GM18870 (cell line): Measurements from ENCODE around the gene SEC24D.

Source experiments
- ATAC-seq: cut with Tn5 transposase; IDR thresholded peaks from one replicate; pipeline ENCODE4 v1.9.1; 2021; ENCODE audit warnings: moderate library complexity; ENCODE audit not compliant: unreplicated experiment

Gene SEC24D

GRCh38 chr4:118774989-118775388, 60.9 kb downstream of the SEC24D start:
- ATAC-seq = no peak

- no peak for ATAC-seq
These were observed 61.6 kb downstream of the SEC24D start for GRCh38 chr4:118774321-118774720.

GRCh38 chr4:118773429-118773792, 62.5 kb downstream of the SEC24D start:
- ATAC-seq = no peak

- no peak for ATAC-seq
These were observed 63.0 kb downstream of the SEC24D start for GRCh38 chr4:118772767-118773428.

- ATAC-seq = peak; percentile 61
These were observed 63.7 kb downstream of the SEC24D start for GRCh38 chr4:118772081-118772766.

- ATAC-seq = no peak
These were observed 65.2 kb downstream of the SEC24D start for GRCh38 chr4:118770741-118771187.

- no peak for ATAC-seq
These were observed 66.8 kb downstream of the SEC24D start for GRCh38 chr4:118769161-118769560.

GRCh38 chr4:118767109-118767508, 68.8 kb downstream of the SEC24D start:
- ATAC-seq = no peak

GRCh38 chr4:118765399-118765798, 70.5 kb downstream of the SEC24D start:
- no peak for ATAC-seq

GRCh38 chr4:118762730-118763477, 73.0 kb downstream of the SEC24D start:
- no peak for ATAC-seq

- ATAC-seq = no peak
These were observed 73.8 kb downstream of the SEC24D start for GRCh38 chr4:118762155-118762554.

GRCh38 chr4:118761397-118762016, 74.4 kb downstream of the SEC24D start:
- ATAC-seq = no peak

GRCh38 chr4:118760493-118760892, 75.4 kb downstream of the SEC24D start:
- ATAC-seq = peak; percentile 100

- ATAC-seq = peak; percentile 30
These were observed 75.8 kb downstream of the SEC24D start for GRCh38 chr4:118760092-118760491.

- ATAC-seq = no peak
These were observed 76.4 kb downstream of the SEC24D start for GRCh38 chr4:118759481-118759880.

- ATAC-seq = no peak
These were observed 77.6 kb downstream of the SEC24D start for GRCh38 chr4:118758293-118758692.

GRCh38 chr4:118757761-118758251, 78.1 kb downstream of the SEC24D start:
- ATAC-seq = no peak

GRCh38 chr4:118756958-118757357, 79.0 kb downstream of the SEC24D start:
- ATAC-seq = no peak

- no peak for ATAC-seq
These were observed 79.5 kb downstream of the SEC24D start for GRCh38 chr4:118756429-118756828.

- no peak for ATAC-seq
These were observed 80.3 kb downstream of the SEC24D start for GRCh38 chr4:118755438-118756226.
